CD14-positive monocyte (primary cell): ENCODE results near the gene CCDC188. TPM values are rescaled to one million over a fixed set of nuclear protein-coding genes. Genes with fewer than 3 reads are reported as not detected.

Source experiments
- DNase-seq, 3 donors: peaks; one replicate each; pipeline ENCODE4 v3.0.0-alpha.2; 2011 to 2022
- H2AFZ ChIP-seq: 2 replicates; pipeline ENCODE4 v1.6.0; 2012; ENCODE audit warnings: mild to moderate bottlenecking, low read depth, low read length, inconsistent platforms; ENCODE audit not compliant: insufficient read depth, poor library complexity, severe bottlenecking
- H3K27ac ChIP-seq, 2 donors: 1 replicate in 1 of 2; 2 replicates in 1 of 2; pipeline ENCODE4 v1.5.1; 2012 to 2013; ENCODE audit warnings: low read length in 2 of 2, control low read depth in 1 of 2, inconsistent platforms in 1 of 2, low read depth in 1 of 2, mild to moderate bottlenecking in 1 of 2
- H3K27me3 ChIP-seq, 2 donors: one replicate each; pipeline versions ENCODE4 v1.6.0 to v1.6.1; 2011 to 2013; ENCODE audit warnings: low read length in 2 of 2; ENCODE audit not compliant: control insufficient read depth in 2 of 2, insufficient read depth in 2 of 2
- H3K36me3 ChIP-seq, 2 donors: replicated peaks in 1 of 2; 1 replicate in 1 of 2; 2 replicates in 1 of 2; pipeline versions ENCODE4 v1.5.1 to v1.6.1; 2012 to 2013; ENCODE audit warnings: low read length in 2 of 2, control low read depth in 1 of 2, inconsistent platforms in 1 of 2, mild to moderate bottlenecking in 1 of 2; ENCODE audit not compliant: insufficient read depth in 2 of 2, control insufficient read depth in 1 of 2
- H3K4me1 ChIP-seq, 2 donors: 1 replicate in 1 of 2; 2 replicates in 1 of 2; pipeline versions ENCODE4 v1.5.1 to v1.6.1; 2012 to 2013; ENCODE audit warnings: low read length in 2 of 2, control low read depth in 1 of 2, inconsistent platforms in 1 of 2, mild to moderate bottlenecking in 1 of 2, moderate library complexity in 1 of 2; ENCODE audit not compliant: insufficient read depth in 2 of 2, control insufficient read depth in 1 of 2
- H3K4me2 ChIP-seq: replicated peaks from 2 replicates; pipeline ENCODE3; 2012; ENCODE audit warnings: low read length, moderate library complexity, mild to moderate bottlenecking; ENCODE audit not compliant: poor library complexity, severe bottlenecking; ENCODE audit errors: extremely low read depth
- H3K4me3 ChIP-seq, 3 experiments: fragments of 200-600 bp in 1 of 3; sonication (generic) in 1 of 3; replicated peaks in 1 of 3; 1 replicate in 2 of 3; 2 replicates in 1 of 3; pipeline ENCODE4 v1.5.1; 2011 to 2013; ENCODE audit warnings: low read length in 3 of 3, mild to moderate bottlenecking in 3 of 3, control low read depth in 2 of 3, low read depth in 2 of 3, inconsistent platforms in 1 of 3, moderate library complexity in 1 of 3
- H3K79me2 ChIP-seq: 2 replicates; pipeline ENCODE4 v1.6.0; 2012; ENCODE audit warnings: mild to moderate bottlenecking, control low read depth, inconsistent platforms, low read length, moderate library complexity; ENCODE audit not compliant: insufficient read depth
- H3K9ac ChIP-seq: 2 replicates; pipeline ENCODE4 v1.6.0; 2017; ENCODE audit warnings: low read length, mild to moderate bottlenecking; ENCODE audit not compliant: insufficient read depth, poor library complexity, severe bottlenecking
- H3K9me3 ChIP-seq, 2 donors: replicated peaks in 1 of 2; 1 replicate in 1 of 2; 2 replicates in 1 of 2; pipeline versions ENCODE4 v1.5.1 to v1.6.1; 2012 to 2013; ENCODE audit warnings: low read length in 2 of 2, control low read depth in 1 of 2; ENCODE audit not compliant: control insufficient read depth in 1 of 2, insufficient read depth in 1 of 2
- H4K20me1 ChIP-seq: 2 replicates; pipeline ENCODE4 v1.6.0; 2012; ENCODE audit warnings: mild to moderate bottlenecking, low read length, control low read depth, moderate library complexity; ENCODE audit not compliant: insufficient read depth
- H3K27ac Mint-ChIP-seq, 7 donors: one replicate each; pipeline ENCODE4 v1.8.0; 2020; ENCODE audit warnings: mild to moderate bottlenecking in 7 of 7, mixed read lengths in 7 of 7, moderate library complexity in 6 of 7, inconsistent platforms in 2 of 7
- H3K27me3 Mint-ChIP-seq, 3 donors: one replicate each; pipeline ENCODE4 v1.8.0; 2021 to 2022; ENCODE audit warnings: low read depth in 3 of 3, mild to moderate bottlenecking in 3 of 3, mixed read lengths in 3 of 3, moderate library complexity in 3 of 3, inconsistent platforms in 1 of 3
- H3K36me3 Mint-ChIP-seq, 2 donors: one replicate each; pipeline ENCODE4 v1.8.0; 2020; ENCODE audit warnings: mixed read lengths in 2 of 2, inconsistent platforms in 1 of 2, mild to moderate bottlenecking in 1 of 2
- H3K4me1 Mint-ChIP-seq: one replicate; pipeline ENCODE4 v1.8.0; 2020; ENCODE audit warnings: mild to moderate bottlenecking, mixed read lengths
- H3K4me3 Mint-ChIP-seq, 2 donors: one replicate each; pipeline ENCODE4 v1.8.0; 2020; ENCODE audit warnings: mild to moderate bottlenecking in 2 of 2, mixed read lengths in 2 of 2, moderate library complexity in 1 of 2
- H3K9me3 Mint-ChIP-seq, 7 donors: one replicate each; pipeline ENCODE4 v1.8.0; 2020 to 2022; ENCODE audit warnings: mixed read lengths in 7 of 7, mild to moderate bottlenecking in 6 of 7, moderate library complexity in 6 of 7, inconsistent platforms in 2 of 7
- WGBS: methylation state at CpG from one replicate; pipeline ENCODE4 v1.1.5; 2013; ENCODE audit warnings: missing lambda C conversion rate; ENCODE audit not compliant: insufficient coverage; 5-methylcytosine and 5-hydroxymethylcytosine counted together
- intact Hi-C, 2 donors: fragments of 100-400 bp; cut with micrococcal nuclease; formaldehyde crosslinking; loops; one replicate each; pipeline versions ENCODE4 v1.15.0 to v1.15.1; 2023
- polyA plus RNA-seq, 3 donors: library from polyadenylated mRNA; depleted of rRNA in 1 of 3; unstranded in 2 of 3; stranded (reverse) in 1 of 3; fragments of 300-500 nt in 2 of 3; fragments of >200 nt in 1 of 3; fragmentation: Illumina TruSeq in 2 of 3; gene quantifications; 1 replicate in 2 of 3; 2 replicates in 1 of 3; pipeline ENCODE4 v1.2.3, GENCODE V29; 2012 to 2021
- TF ChIP-seq, protein P1 (sequence below): fragments of 200-600 bp; IDR thresholded peaks from one replicate; pipeline ENCODE4 v1.8.0; 2022; ENCODE audit warnings: antibody characterized with exemption, mild to moderate bottlenecking

The CCDC188 gene
- polyA plus RNA-seq, 3 donors: 0.15 TPM; not detected in 2

DNA sequence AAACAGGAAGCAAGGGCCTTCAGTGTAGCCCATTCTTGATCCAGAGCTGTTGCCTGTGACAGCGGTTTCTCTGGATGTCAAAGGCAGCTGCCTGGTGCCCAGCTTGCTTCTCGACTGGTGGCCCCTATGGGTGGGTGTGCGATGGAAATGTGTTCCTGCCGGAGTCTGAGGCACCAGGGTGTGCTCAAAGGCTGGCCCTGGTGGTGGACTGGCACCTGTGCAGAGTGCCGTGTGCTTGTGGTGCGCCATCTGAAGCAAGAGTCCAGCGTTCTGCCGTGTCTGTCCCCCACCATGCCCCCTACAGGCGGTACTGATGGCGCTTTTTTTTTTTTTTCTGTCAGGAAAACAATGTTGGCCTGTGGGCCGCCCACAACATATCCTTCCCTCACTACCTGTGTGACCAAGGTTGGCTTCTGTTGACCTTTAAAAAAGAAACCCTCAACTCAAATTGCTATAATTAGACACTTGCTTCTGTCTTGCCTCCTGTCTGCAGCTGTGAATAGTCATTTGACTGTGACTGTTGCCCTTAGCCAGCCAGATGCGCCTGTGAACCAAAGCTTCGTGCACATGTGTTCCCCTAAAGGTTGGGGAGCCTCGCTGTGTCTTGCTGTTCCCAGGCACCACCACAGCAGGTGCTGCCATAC is 39.7 kb downstream of the CCDC188 start:
- peaks cover 24% of the 10 kb centered on the region for H3K79me2 ChIP-seq
- intact Hi-C loops: loop anchor here in 1 of 2 donors (10.0 kb wide), 2 partner anchors 86 to 256 kb away; partner anchors contain the start of genes GNB1L, RTL10 and TANGO2
- no peak overlapping the region for H3K9ac ChIP-seq
- no peak overlapping the region for H3K4me3 ChIP-seq
- peaks cover 23% of the 10 kb centered on the region for H4K20me1 ChIP-seq
- H3K36me3 ChIP-seq: peaks cover 79 to 93% of the 10 kb centered on the region in 2 donors
- no peak for DNase-seq
- no peaks in the 10 kb centered on the region for H3K9me3 ChIP-seq
- Mint-ChIP-seq H3K36me3 (peaks cover 51 to 84% of the 10 kb centered on the region in 2 donors), H3K9me3 (no peaks in the 10 kb centered on the region), H3K27ac (peak overlapping the region in 6 of 7 donors; percentile 28 to 70 (median 60)), H3K4me3 (no peak overlapping the region), H3K27me3 (peaks cover 0 to 2% (median 1%) of the 10 kb centered on the region in 3 donors), H3K4me1 (peaks cover 7% of the 10 kb centered on the region)
- H2AFZ ChIP-seq: no peak overlapping the region
- 63% methylated on average over 9 of the region's 14 CpGs for WGBS
- H3K4me1 ChIP-seq: peaks cover 5 to 10% of the 10 kb centered on the region in 2 donors
- H3K27ac ChIP-seq: peak overlapping the region in 1 of 2 donors; percentile 27
- no peak overlapping the region for H3K4me2 ChIP-seq
- TF ChIP-seq, protein P1, sequence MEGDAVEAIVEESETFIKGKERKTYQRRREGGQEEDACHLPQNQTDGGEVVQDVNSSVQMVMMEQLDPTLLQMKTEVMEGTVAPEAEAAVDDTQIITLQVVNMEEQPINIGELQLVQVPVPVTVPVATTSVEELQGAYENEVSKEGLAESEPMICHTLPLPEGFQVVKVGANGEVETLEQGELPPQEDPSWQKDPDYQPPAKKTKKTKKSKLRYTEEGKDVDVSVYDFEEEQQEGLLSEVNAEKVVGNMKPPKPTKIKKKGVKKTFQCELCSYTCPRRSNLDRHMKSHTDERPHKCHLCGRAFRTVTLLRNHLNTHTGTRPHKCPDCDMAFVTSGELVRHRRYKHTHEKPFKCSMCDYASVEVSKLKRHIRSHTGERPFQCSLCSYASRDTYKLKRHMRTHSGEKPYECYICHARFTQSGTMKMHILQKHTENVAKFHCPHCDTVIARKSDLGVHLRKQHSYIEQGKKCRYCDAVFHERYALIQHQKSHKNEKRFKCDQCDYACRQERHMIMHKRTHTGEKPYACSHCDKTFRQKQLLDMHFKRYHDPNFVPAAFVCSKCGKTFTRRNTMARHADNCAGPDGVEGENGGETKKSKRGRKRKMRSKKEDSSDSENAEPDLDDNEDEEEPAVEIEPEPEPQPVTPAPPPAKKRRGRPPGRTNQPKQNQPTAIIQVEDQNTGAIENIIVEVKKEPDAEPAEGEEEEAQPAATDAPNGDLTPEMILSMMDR: peak; percentile 29
- no peaks in the 10 kb centered on the region for H3K27me3 ChIP-seq

DNA sequence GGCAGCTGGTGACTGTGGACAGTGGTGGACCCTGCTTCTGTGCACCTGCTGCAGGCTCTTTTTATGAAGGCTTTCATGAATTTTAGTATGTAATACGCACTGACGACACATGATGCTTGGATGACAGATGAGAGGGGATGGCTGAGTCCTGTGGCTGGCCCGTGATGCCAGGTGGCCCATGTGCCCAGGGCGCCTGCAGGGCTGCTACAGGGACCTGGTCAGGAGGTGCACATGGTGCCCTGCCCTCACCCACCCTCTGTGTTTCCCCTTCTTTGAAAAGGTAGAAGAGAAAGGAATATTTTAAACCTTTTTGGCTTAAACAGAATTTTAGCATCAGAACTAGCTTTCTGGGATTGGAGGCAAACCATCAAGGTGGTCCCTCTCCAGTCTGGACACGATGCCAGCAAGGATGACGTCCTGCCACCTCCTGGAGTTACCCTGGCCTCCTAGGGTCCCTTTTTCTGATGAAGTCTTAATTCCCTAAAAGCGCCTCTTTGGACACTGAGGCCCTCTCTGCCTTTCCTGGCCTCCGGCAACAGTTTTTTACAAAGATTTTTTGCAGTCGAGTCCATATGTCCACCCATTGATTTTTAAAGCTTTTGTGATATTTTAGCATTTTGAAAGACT is 40.4 kb downstream of the CCDC188 start:
- no peak overlapping the region for H2AFZ ChIP-seq
- peaks cover 54 to 88% of the 10 kb centered on the region in 2 donors for H3K36me3 Mint-ChIP-seq
- peaks cover 86 to 98% of the 10 kb centered on the region in 2 donors for H3K36me3 ChIP-seq
- TF ChIP-seq, protein P1: no peak
- WGBS: 98% methylated on average over 3 of the region's 9 CpGs
- peak overlapping the region in 1 of 2 donors; percentile 27 for H3K27ac ChIP-seq
- H4K20me1 ChIP-seq: peaks cover 21% of the 10 kb centered on the region
- no peak for DNase-seq
- H3K27me3 ChIP-seq: no peaks in the 10 kb centered on the region
- no peaks in the 10 kb centered on the region for H3K9me3 Mint-ChIP-seq
- H3K27ac Mint-ChIP-seq: peak overlapping the region in 4 of 7 donors; percentile 62 to 83 (median 69)
- intact Hi-C loops: loop anchor here in 1 of 2 donors (10.0 kb wide), 2 partner anchors 86 to 256 kb away; partner anchors contain the start of genes GNB1L, RTL10 and TANGO2
- H3K27me3 Mint-ChIP-seq: peaks cover 0 to 2% (median 1%) of the 10 kb centered on the region in 3 donors
- H3K4me1 Mint-ChIP-seq: peaks cover 5% of the 10 kb centered on the region
- no peak overlapping the region for H3K4me3 Mint-ChIP-seq
- H3K9me3 ChIP-seq: no peaks in the 10 kb centered on the region
- H3K79me2 ChIP-seq: peaks cover 17% of the 10 kb centered on the region
- H3K4me1 ChIP-seq: peaks cover 0 to 3% of the 10 kb centered on the region in 2 donors
- no peak overlapping the region for H3K9ac ChIP-seq
- no peak overlapping the region for H3K4me3 ChIP-seq
- no peak overlapping the region for H3K4me2 ChIP-seq
